SIG-M5 treated with dmso at 0.1 percent for 504 hours (cell line): ENCODE measurements around the gene DDI1.
A peak's percentile ranks its signal among the peaks of the same experiment; 100 is the strongest.
"Not testable (repeated sequence)": the region's sequence is repeated elsewhere in the genome, so short reads cannot be mapped to it uniquely, and the experiment has no call there.

Experiments used
- DNase-seq: peaks from one replicate; lab custom pipeline; 2025; ENCODE audit not compliant: unreplicated experiment; lab: John Stamatoyannopoulos, UW

The DDI1 gene

DNA sequence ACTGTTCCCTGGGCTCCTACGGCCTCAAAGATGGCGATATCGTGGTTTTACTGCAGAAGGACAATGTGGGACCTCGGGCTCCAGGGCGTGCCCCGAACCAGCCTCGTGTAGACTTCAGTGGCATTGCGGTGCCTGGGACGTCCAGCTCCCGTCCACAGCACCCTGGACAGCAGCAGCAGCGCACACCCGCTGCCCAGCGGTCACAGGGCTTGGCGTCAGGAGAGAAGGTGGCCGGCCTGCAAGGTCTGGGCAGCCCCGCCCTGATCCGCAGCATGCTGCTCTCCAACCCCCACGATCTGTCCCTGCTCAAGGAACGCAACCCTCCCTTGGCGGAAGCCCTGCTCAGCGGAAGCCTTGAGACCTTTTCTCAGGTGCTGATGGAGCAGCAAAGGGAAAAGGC is 555 bp downstream of the DDI1 start:
- DNase-seq: no peak

DNA sequence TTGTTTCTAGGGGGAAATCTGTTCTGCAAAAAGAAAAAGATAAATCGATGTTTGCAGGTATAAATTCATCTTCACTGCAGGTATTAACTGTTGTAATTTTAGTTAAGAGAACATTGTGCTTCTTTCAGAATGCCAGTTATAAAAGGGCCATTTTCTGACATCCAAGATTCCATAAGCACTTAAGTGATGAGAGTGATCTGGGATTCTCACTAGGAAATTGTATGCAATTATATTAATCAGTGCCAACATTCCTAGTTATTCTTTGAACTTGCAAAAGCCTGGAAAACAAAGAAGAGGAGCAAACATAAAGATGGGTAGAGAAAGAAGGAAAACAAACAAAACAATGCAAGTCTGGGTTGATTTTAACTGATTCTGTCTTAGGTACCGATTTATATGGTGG is 5.4 kb downstream of the DDI1 start:
- no peak for DNase-seq

DNA sequence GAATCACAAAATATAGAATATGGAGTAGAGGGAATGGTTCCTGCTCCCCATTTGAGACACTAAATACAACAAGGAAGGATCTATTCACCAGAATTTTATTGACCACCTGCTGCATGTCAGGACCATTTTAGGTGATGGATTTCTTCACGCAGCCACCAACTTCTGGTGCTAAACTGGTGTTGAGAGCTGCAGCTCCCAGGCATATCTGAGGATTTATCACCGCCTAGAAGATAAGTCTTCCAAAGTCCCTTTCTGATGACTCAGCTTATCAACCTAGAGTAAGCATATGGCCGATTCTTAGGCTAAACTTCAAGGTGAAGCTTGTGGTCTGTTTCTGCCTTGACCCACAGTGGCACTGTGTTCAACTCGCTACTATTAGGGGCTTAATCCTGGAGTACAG is 6.7 kb downstream of the DDI1 start:
- DNase-seq: no peak

DNA sequence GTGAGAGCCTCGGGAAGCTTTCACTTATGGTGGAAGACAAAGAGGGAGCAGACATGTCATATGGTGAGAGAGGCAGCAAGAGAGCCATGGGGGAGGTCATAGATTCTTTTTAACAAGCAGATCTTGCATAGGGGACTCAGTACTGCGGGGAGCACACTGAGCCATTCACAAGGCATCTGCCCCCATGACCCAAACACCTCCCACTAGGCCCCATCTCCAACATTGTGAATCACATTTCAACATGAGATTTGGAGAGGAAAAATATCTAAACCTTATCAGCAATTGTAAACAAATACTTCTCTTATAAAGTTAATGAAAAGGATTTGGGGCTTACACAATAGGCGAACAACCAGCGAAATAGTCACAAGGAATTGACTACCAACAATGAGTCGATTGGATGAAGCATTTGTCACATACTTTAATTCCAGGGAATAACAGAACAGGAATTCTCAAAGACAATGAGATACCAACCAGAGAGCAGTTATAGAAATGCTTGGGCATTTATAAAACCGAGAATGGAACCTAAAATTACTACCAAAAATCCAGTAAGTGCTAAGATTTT is 7.3 kb downstream of the DDI1 start:
- DNase-seq: no peak

DNA sequence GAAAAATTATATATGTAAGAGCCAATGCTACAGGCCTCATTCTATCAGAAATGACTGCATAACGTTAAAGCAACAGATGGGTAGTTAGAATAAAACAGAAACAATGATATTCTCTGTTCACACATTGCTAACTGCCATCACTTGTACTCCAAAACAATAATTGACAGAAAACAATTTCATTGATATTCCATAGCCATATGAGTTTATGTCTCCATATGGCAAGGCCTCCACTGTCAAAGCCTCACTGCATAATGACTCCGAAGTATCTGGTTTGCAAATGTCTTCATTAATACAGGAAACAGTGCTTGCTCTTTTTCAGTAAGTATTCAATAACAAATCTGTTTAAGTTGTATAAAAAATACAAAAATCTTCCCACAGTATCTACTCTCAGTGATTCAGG is 9.9 kb downstream of the DDI1 start:
- DNase-seq: no peak

DNA sequence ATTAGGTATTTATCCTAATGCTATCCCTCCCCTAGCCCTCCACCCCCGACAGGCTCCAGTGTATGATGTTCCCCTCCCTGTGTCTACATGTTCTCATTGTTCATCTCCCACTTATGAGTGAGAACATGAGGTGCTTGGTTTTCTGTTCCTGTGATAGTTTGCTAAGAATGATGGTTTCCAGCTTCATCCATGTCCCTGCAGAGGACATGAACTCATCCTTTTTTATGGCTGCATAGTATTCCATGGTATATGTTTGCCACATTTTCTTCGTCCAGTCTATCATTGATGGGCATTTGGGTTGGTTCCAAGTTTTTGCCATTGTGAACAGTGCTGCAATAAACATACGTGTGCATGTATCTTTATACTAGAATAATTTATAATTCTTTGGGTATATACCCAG is 10.4 kb downstream of the DDI1 start:
- DNase-seq: not testable (repeated sequence)

DNA sequence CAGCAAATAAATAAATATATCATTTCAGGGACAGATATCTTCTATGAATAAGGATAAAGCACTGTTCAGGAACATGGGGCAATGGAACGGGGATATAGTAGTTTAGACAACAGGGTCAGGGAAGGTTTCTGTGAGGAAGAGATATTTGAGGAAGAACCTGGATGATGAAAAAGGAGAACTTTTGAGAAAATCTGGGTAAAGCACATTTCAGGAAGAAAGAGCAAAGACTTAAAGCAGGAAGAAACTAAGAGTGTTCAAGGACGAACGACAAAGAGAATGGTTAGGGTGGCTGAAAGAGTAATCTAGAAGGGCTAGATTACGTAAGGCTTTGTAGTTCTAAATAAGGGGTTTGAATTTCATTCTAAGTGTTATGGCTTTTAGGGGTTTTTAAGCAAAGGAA is 12.7 kb downstream of the DDI1 start:
- DNase-seq: no peak

DNA sequence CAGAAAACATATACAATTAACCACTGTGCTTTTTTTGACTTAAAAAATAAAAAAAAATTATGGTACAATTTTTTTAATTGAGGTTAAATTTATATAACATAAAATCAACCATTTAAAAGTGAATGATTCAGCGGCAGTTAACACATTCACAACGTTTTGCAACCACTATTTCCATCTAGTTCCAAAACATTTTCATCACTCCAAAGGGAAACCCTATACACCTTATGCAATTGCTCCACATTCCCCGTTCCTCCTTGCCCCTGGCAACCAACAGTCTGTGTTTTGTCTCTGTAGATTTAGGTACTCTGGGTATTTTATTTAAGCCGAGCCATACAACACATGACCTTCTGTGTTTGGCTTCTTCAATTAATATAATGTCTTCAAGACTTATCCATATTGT is 15.3 kb downstream of the DDI1 start:
- no peak for DNase-seq

DNA sequence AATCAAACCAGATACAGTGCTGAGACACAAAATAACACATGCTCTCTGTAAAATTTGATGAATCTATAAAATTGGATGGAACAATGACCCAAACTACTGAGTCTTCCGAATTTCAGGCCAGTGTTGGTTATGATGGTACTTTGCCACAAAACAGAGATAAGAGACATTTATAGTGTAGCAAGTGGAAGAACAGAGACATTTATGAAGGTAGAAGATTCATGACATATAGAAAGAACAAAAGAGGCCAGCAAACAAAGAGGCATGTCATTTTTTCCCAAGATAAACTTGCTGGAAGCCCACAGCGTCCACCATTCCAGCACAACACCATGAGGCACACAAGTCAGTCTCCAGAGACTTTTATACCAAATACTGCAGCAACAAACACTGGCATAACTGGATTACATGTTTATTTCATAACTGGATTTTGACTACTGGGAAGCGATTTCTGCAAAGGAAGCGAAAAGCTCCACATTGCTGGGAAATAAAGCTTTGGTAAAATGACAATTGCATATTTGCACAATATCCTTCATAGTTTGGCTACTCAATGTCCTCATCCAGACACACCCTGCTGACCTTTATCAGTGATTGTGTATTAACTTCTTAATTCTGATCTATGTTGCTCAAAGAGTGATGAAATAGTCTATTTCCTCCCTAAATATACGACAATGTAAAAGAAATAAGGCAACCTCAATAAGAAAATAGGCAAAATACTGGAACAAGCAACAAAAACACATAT is 17.5 kb downstream of the DDI1 start:
- no peak for DNase-seq

DNA sequence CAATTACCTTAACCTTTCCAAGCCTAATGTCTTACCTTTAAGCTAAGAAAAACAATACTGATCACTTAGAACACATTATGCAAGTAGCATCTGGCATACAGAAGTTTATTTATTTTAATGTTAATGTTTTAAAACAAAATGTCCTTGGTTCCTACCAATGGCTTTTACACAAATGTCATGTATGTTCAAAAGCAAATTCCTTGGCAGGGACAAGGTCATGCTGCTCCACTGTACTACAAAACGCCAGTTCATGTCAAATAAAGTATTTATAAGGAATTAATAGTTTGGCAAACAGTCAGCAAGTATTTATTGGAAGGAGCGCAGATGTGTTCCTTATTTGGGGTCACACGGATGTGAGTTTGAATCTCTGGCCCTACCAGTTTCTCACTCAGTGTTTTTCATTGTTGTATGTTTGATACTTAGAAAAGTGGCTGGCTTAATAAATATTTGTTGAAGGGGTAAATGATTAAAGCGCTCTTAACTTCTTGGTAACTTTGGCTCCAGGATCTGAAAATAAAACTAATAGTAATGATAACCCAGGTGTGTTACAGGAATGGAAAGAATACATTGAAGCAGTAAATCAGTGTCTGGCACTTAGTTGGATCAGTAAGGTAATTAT is 18.6 kb downstream of the DDI1 start:
- no peak for DNase-seq

DNA sequence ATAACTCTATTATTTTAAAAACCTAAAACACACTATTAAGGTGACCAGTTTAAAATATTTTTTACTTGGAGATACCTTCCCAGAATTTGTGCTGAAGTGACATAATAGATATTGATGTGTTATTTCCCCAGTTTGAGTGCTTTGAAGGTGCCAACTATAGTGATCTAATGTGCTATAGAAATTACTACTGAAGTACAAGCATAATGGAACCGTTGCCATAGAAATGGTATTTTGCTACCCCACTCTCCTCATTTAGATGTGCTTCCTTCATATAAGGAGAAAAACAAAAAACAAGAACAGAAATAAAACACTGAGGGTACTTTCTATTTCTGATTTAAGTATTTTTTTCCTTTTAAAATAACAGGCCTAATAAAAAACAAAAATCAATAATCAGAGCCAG is 19.2 kb downstream of the DDI1 start:
- no peak for DNase-seq

DNA sequence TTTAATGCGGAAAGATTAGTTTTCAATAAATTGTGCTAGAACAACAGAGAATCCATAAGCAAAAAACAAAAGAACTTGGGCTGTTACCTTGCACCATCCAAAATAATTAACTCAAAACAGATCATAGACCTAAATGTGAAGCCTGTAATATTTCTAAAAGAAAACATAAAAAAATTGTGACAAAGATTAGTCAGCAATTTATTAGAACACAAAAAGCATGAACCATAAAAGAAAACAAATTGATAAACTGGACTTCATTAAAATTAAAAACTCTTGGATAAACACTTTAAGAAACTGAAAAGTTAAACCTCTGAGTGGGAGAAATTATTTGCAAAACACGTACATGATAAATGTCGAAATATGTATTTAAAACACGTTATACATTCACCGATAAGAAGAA is 21.5 kb downstream of the DDI1 start:
- DNase-seq: no peak

DNA sequence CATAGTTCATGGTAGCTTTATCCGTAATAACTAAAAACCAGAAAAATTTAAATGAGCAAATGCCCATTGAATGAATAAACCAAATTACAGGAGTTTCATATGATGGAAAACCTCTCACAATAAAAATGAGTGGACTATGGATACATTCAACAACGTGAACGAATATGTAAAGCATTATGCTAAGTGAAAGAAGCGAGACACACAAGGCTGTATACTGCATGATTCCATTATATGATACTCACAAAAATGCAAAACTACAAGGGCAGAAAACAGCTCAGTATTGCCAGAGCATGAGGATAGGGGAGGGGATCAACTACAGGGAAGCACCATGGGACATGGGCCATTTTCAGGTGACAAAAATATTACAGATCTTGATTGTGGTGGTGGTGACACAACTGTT is 22.2 kb downstream of the DDI1 start:
- DNase-seq: no peak

DNA sequence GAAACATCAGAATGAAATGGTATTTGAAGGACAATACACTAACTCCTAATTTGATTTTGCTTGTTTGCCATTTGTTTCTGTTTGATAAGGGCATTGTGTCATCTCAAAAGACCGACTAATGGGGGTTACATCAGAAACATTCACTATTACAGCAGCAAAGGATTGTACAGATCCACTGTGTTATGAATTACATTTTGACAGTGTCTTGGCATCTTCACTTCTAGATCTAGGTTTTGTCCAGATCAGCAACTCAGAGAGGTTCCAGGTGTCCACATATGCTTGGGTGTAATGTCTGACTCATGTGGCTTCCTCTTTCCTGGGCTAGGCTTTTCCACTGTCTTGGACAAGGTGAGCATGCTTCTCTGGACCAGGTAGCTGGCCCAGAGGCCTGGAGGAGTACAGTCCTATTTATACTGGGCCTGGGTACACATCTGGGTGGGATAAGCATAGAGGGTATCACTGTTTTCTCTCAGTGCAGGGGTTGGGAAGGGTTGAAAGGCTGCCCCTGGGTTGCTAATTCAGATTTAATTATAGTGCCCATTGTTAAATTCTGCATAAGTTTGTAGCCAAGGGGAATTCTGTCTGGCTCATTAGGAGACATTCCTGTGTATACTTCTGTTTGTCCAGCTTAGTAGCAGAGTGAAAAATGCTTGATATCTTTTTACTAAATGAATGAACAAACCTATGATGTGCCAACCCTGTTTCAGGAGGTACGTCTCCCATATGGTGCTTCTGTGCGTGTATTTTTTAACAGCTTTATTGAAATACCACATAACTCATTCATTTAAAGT is 23.8 kb downstream of the DDI1 start:
- DNase-seq: no peak

DNA sequence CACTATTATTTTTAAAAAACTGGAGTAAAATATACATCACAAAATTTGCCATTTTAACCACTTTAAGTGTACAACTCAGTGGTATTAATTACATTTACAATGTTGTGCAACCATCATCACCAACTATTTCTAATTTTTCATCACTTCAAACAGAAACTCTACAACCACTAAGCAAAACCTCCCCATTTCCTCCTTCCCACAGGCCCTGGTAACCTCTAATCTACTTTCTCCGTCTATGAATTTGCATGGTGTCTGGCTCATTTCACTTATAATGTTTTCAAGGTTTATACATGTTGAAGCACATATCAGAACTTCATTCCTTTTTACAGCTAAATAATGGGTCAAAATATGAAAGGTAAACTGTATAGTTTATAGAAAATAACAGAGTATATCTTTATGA is 24.4 kb downstream of the DDI1 start:
- peak; percentile 15 for DNase-seq

DNA sequence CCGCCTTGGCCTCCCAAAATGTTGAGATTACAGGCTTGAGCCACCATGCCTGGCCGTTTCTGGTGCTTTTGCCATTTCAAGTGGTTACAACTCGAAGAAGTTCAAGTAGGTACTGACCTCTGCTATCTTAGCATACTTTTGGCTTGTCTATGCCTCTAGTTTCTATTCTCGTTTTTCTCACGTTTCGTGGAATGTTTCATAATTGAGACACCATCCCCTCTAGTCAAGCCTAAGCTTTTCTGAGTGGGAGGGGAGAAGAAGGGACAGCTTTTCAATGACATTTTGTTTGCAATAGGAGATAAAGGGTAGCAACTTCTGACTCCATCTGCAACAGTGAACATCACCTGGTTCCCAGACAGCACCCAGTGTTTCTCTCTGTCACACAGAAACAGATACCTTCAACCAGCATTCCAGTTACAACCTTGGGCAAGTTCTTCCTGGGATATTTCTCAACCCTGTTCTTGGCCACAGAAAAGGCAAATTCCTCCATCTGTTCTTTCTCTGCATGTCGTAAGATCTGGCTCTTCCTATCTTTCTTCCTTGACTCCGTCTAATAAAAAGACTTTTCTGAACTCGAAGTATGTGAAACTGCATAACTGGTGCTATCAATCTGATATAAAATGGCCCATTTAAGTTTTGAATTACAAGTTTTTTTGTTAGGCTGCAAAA is 25.5 kb downstream of the DDI1 start:
- DNase-seq: no peak

DNA sequence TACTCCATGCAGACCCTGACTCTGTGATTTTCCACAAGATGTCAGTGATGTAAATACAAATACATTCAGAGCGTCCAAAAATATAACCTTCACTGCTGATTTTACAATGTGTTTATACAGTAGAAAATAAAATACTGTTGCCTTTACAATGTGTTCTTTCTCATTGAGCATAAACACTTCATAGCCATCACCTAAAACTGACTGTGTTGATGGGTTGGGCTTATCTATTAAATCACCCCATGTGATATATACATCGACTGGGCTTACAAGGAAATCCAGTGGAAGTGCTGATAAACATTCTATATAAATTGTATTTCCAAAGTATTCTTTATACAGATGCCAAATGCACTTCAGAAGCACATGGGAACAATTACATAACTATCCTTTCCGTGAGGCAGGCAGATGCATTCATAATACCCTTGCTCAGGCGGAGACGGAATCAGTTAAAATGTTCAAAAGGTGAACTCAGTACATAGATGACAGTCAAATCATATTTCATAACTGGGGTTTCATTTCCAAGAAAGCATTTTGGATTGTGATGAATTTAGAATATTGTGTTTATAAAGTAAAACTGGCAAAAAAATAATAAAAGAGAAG is 27.7 kb downstream of the DDI1 start:
- no peak for DNase-seq

DNA sequence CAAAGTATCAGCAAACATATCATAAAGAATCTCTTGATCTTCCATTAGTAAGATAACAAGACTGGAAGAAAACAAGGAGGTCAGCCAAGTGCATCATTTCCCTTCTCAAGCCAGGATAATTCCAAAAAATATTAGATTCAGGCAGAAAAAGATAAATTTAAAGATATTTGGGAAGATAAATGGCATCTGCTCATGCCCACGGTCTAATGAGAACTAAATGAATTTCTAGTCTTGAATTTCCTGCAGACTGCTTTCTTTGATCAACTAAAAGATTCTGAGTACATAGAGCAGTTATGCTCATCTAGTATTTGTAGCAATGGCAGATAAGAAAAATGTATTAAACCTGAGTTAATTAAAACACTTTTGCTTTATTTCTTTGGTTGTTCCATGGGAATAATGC is 31.1 kb downstream of the DDI1 start:
- no peak for DNase-seq

DNA sequence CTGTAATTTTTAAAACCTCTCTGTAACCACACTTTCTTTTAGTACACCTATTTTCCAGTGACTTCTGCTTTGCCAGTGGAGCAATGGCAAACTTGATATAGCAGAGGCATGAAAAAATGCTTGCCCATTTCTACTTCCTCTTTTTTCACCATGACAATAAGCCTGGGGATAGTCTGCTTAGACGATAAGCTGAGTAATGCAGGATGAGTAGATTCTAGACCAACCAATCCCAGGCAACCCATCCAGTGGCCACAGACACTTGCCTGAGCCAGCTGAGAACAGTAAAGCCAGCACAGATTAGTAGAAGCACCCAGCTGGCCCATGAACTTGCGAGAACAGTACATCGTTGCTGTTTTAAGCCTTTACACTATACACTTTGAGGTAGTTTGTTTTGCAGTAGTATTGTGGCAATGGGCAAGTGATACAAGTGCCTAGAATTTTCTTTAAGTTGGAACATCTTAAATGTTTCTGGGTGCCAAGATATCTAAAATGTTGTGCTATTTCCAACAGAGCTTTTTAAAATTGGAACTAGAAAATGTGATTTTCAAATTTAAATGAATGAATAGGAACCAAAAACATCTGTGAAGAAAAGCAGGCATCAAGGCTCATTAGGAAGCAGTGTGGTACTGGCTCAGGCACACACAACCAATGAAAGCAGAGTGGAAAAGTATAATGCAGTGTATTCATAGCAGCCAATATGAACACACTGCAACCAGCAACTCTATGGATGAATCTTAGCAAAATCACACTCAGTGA is 37.7 kb downstream of the DDI1 start:
- DNase-seq: peak; percentile 63

DNA sequence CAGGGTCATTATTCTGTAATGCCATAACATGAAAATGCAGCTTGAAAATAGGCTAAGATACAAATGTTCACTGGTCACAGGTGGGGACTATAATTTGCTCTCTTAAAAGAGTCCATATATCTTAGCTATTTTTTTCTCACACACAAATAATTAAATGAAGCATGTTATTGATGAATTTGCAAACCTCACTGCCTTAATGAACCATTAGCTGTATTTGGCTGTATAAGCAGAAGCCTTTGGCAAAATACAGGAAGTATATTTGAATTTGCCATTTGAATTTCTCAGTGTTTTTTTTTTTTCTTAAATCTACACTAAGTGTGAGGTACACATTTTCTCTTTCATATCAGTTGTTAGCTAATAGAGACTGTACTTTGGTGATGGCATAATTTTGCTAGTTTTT is 38.7 kb downstream of the DDI1 start:
- DNase-seq: no peak
